Measurements from ENCODE around the gene PCGF6.
"Not testable (repeated sequence)": the region's sequence is repeated elsewhere in the genome, so short reads cannot be mapped to it uniquely, and the experiment has no call there.

Gene PCGF6

GRCh38 chr10:103367782-103368518 is 17.0 kb upstream of the PCGF6 start, which contains the start of gene TAF5:
TSS of gene TAF5 (plus strand) at chr10:103367976. CDS start at chr10:103367990, 14 bp downstream.
- H4K20me1 ChIP-seq (ENCODE audit: insufficient read depth, low read length) = peaks cover 7% of the 10 kb centered on the region; the same call in 1 of the 2 replicates
- peaks cover 38% of the 10 kb centered on the region for H3K4me1 ChIP-seq (ENCODE audit: insufficient read depth, low read length)
- H3K79me2 ChIP-seq (ENCODE audit: insufficient read depth, low read length) = peaks cover 54% of the 10 kb centered on the region
- peaks cover 19% of the 10 kb centered on the region for H3K36me3 ChIP-seq (ENCODE audit: insufficient read depth, low read length)
- H3K27ac ChIP-seq (ENCODE audit: low read length) = peak within 1 kb of the TSS; percentile 74
- DNase-seq (peak; percentile 93), ATAC-seq (ENCODE audit: insufficient read depth, low read depth) (peak; percentile 46)
- H3K4me2 ChIP-seq (ENCODE audit: insufficient read depth, low read length) = peak within 1 kb of the TSS; percentile 69
- H3K9ac ChIP-seq (ENCODE audit: low read depth, low read length) = peak within 1 kb of the TSS; percentile 85
- H3K27me3 ChIP-seq (ENCODE audit: insufficient read depth, low read length, poor library complexity) = no peaks in the 10 kb centered on the region
- no peaks in the 10 kb centered on the region for H3K9me3 ChIP-seq (ENCODE audit: insufficient read depth, low read length, severe bottlenecking)
- TF ChIP-seq CTCF (IDR thresholded peaks at IDR 0.05; ENCODE audit: borderline replicate concordance, extremely low read depth, low read length, poor library complexity, severe bottlenecking) = no peak
- TF ChIP-seq EZH2 (IDR thresholded peaks at IDR 0.05; ENCODE audit: borderline replicate concordance, low read depth, low read length, severe bottlenecking) = no peak
- peak within 1 kb of the TSS; percentile 81 to 82 for H3K4me3 ChIP-seq (ENCODE audit: low read depth in 1 of 2, low read length in 2 of 2)
- peak within 1 kb of the TSS; percentile 77 for H2AFZ ChIP-seq (ENCODE audit: low read depth, low read length)

GRCh38 chr10:103367379-103367781 is 16.4 kb upstream of the PCGF6 start:
- Histone ChIP-seq H2AFZ (ENCODE audit: low read depth, low read length) (peak overlapping the region; percentile 48), H4K20me1 (ENCODE audit: insufficient read depth, low read length) (peaks cover 7% of the 10 kb centered on the region; the same call in 1 of the 2 replicates), H3K27me3 (ENCODE audit: insufficient read depth, low read length, poor library complexity) (no peaks in the 10 kb centered on the region), H3K9me3 (ENCODE audit: insufficient read depth, low read length, severe bottlenecking) (no peaks in the 10 kb centered on the region), H3K79me2 (ENCODE audit: insufficient read depth, low read length) (peaks cover 49% of the 10 kb centered on the region), H3K4me3 (ENCODE audit: low read depth in 1 of 2, low read length in 2 of 2) (peak overlapping the region; percentile 9 to 82; a peak in 3 of 4 replicates), H3K9ac (ENCODE audit: low read depth, low read length) (peak overlapping the region; percentile 85), H3K27ac (ENCODE audit: low read length) (peak overlapping the region; percentile 71), H3K36me3 (ENCODE audit: insufficient read depth, low read length) (peaks cover 15% of the 10 kb centered on the region), H3K4me1 (ENCODE audit: insufficient read depth, low read length) (peaks cover 38% of the 10 kb centered on the region), H3K4me2 (ENCODE audit: insufficient read depth, low read length) (peak overlapping the region; percentile 65)
- ATAC-seq (ENCODE audit: insufficient read depth, low read depth) (no peak), DNase-seq (peak; percentile 29)
- no peak for TF ChIP-seq CTCF (IDR thresholded peaks at IDR 0.05; ENCODE audit: borderline replicate concordance, extremely low read depth, low read length, poor library complexity, severe bottlenecking)
- no peak for TF ChIP-seq EZH2 (IDR thresholded peaks at IDR 0.05; ENCODE audit: borderline replicate concordance, low read depth, low read length, severe bottlenecking)

GRCh38 chr10:103360791-103361190 is 9.9 kb upstream of the PCGF6 start:
- ATAC-seq (ENCODE audit: insufficient read depth, low read depth); H3K4me3 ChIP-seq (ENCODE audit: low read depth in 1 of 2, low read length in 2 of 2); H3K4me1 ChIP-seq (ENCODE audit: insufficient read depth, low read length); H3K36me3 ChIP-seq (ENCODE audit: insufficient read depth, low read length); H3K9me3 ChIP-seq (ENCODE audit: insufficient read depth, low read length, severe bottlenecking); H2AFZ ChIP-seq (ENCODE audit: low read depth, low read length); H4K20me1 ChIP-seq (ENCODE audit: insufficient read depth, low read length); H3K4me2 ChIP-seq (ENCODE audit: insufficient read depth, low read length); H3K79me2 ChIP-seq (ENCODE audit: insufficient read depth, low read length); H3K9ac ChIP-seq (ENCODE audit: low read depth, low read length); H3K27me3 ChIP-seq (ENCODE audit: insufficient read depth, low read length, poor library complexity); H3K27ac ChIP-seq (ENCODE audit: low read length); DNase-seq: not testable (repeated sequence)

- not testable (repeated sequence) for H3K27ac ChIP-seq (ENCODE audit: low read length); H4K20me1 ChIP-seq (ENCODE audit: insufficient read depth, low read length); H3K79me2 ChIP-seq (ENCODE audit: insufficient read depth, low read length); DNase-seq; ATAC-seq (ENCODE audit: insufficient read depth, low read depth); H2AFZ ChIP-seq (ENCODE audit: low read depth, low read length); H3K36me3 ChIP-seq (ENCODE audit: insufficient read depth, low read length); H3K27me3 ChIP-seq (ENCODE audit: insufficient read depth, low read length, poor library complexity); H3K9me3 ChIP-seq (ENCODE audit: insufficient read depth, low read length, severe bottlenecking); H3K9ac ChIP-seq (ENCODE audit: low read depth, low read length); H3K4me1 ChIP-seq (ENCODE audit: insufficient read depth, low read length); H3K4me2 ChIP-seq (ENCODE audit: insufficient read depth, low read length); H3K4me3 ChIP-seq (ENCODE audit: low read depth in 1 of 2, low read length in 2 of 2)
Observed at GRCh38 chr10:103359493-103359892, 8.6 kb upstream of the PCGF6 start.
